Measurements from ENCODE around the gene F10.
"Not testable (repeated sequence)": the region's sequence is repeated elsewhere in the genome, so short reads cannot be mapped to it uniquely, and the experiment has no call there.

F10 gene

GRCh38 chr13:113151745-113152690 is 29.4 kb downstream of the F10 start:
- no peak for FAIRE-seq
- DNase-seq (ENCODE audit: low spot score): no peak

- DNase-seq (ENCODE audit: low spot score): no peak
- no peak for FAIRE-seq
These were observed 30.0 kb downstream of the F10 start for GRCh38 chr13:113152691-113152983.

DNA sequence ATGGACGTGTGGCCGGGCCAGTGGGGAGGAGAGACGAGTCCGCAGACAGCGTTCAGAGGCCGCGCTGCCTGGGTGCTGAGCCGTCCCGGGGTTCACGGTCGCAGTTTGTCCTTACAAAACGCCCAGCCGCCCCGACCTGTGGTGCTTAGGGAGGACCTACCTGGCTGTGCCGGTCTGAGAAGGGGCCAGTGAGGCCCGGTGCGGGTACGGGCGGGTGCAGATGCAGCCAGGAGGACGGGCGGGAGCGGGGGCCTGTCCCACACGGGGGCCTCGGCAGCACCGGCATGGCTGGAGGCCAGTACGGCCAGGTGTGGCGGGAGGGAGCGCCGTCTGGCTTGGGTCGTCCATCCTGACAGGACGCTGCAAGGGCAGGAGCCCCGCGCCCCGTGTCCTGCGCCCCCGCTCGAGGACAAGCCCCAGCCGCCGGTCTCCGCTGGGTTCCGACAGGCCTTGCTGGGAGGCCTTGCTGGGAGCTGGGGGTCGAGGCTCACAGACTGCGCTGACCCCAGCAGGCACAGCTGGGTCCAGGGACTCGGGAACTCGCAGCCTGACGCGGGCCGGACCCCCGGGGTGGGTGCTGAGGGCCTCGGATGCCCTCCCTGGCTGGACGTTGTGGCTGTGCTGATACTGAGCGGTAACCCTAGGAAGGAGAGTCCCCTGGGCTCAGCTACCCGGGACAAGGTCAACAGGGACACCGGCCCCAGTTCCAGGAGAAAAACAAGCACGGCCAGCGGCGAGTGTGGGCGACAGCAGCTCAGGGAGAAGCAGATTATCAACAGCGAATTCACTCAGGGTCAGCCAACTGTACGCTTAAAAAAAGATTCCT is 30.6 kb downstream of the F10 start:
- DNase-seq (ENCODE audit: low spot score) (no peak), FAIRE-seq (no peak)

- DNase-seq (ENCODE audit: low spot score) (no peak), FAIRE-seq (no peak)
These were observed 31.5 kb downstream of the F10 start for GRCh38 chr13:113153810-113154748.

- DNase-seq (ENCODE audit: low spot score) (no peak), FAIRE-seq (no peak)
These were observed 32.6 kb downstream of the F10 start for GRCh38 chr13:113155201-113155600.

DNA sequence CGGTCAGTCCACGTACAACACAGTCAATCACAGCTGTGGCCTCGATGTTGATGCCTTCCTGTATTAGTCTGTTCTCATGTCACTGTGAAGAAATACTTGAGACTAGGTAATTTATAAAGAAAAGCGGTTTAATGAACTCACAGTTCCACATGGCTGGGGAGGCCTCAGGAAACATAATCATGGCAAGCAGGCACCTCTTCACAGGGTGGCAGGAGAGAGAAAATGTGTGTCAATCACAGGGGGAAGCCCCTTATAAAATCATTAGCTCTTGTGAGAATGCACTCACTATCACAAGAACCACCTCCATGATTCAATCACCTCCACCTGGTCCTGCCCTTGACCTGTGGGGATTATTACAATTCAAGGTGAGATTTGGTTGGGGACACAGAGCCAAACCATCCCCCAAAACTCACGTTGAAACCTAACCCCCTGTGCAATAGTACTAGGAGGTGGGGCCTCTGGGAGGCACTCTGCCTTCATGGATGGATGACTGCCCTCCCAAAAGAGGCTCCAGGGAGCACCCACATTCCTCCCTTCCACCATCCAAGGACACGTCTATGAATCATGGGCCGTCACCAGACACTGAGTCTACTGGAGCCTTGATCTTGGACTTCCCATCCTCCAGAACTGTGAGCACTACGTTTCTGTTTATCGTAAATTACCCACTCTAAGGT is 33.5 kb downstream of the F10 start:
- FAIRE-seq (no peak), DNase-seq (ENCODE audit: low spot score) (no peak)

GRCh38 chr13:113157206-113157928 is 34.8 kb downstream of the F10 start:
- FAIRE-seq (no peak), DNase-seq (ENCODE audit: low spot score) (no peak)

- no peak for FAIRE-seq
- no peak for DNase-seq (ENCODE audit: low spot score)
These were observed 35.5 kb downstream of the F10 start, which contains the start of gene PROZ for GRCh38 chr13:113157929-113158747. Gene PROZ, plus strand, starts transcription at chr13:113158648. Its CDS starts 13 bp downstream, at chr13:113158661.

DNA sequence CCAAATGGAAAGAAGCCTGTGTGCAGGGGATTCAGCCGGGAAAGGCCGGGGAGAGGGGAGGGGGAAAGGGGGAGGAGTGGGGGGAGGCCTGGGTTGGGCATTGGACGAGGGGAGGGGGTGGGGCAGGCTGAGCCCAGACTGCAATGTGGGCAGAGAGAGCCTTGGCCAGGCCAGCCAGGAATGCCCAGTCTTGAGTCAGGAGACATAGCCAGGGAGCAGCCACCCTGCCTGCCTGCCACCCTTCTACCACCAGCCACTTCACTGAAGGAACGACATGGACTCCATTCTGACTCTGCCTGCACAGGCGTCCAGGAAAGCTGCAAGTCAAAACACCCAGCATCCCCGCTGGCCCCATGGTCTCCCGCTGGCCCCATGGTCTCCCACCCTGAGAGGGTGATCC is 36.3 kb downstream of the F10 start:
- FAIRE-seq (no peak), DNase-seq (ENCODE audit: low spot score) (no peak)

DNA sequence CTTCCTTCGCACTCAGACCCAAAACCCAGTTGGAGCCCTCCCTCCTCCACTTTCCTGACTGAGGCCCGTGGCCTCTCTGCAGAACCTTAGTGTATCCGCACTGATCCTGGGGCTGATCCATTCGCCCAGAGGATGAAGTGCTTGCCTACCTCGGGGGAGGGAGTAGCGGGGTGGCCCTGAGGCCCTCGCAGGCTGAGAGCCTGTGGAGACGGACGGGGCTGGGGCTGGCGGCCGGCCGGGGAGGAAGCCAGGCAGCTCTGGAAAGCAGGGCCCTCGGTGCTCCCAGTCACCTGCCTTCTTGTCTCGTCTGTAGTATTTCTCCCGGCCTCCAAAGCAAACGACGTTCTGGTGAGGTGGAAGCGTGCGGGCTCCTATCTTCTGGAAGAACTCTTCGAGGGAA is 37.1 kb downstream of the F10 start:
- DNase-seq (ENCODE audit: low spot score): no peak
- FAIRE-seq: no peak

- no peak for FAIRE-seq
These were observed 38.4 kb downstream of the F10 start for GRCh38 chr13:113160983-113161382.

GRCh38 chr13:113161433-113161832 is 38.8 kb downstream of the F10 start:
- no peak for DNase-seq (ENCODE audit: low spot score)
- no peak for FAIRE-seq

More at GRCh38 chr13:113160983-113161382, 38.4 kb downstream of the F10 start:
- DNase-seq (ENCODE audit: low spot score): no peak

- not testable (repeated sequence) for DNase-seq (ENCODE audit: low spot score); FAIRE-seq
These were observed 39.4 kb downstream of the F10 start for GRCh38 chr13:113161975-113162374.

GRCh38 chr13:113162783-113163685 is 40.4 kb downstream of the F10 start:
- no peak for DNase-seq (ENCODE audit: low spot score)
- no peak for FAIRE-seq

- no peak for FAIRE-seq
- no peak for DNase-seq (ENCODE audit: low spot score)
These were observed 41.9 kb downstream of the F10 start for GRCh38 chr13:113164492-113164891.

GRCh38 chr13:113166266-113166665 is 43.7 kb downstream of the F10 start:
- DNase-seq (ENCODE audit: low spot score): no peak
- no peak for FAIRE-seq

GRCh38 chr13:113166681-113167080 is 44.1 kb downstream of the F10 start:
- no peak for FAIRE-seq
- no peak for DNase-seq (ENCODE audit: low spot score)

DNA sequence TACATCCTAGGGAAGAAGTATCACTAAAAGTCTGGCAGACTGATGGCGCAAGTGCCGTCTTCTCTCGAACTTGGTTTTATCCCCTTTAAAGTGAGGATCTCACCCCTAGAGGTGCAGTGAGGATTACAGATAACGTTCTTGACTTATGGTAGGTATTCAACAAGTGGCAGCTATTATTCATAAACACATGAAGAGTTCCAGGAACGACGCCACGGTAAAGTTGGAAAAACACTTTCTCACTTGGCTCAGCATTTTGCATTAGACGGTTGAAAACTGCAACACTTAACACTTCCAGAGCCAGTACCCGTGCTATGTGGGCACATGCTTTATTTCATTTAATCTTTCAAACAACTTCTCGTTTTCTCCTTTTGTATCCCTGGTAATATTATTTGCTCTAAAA is 44.6 kb downstream of the F10 start:
- no peak for FAIRE-seq
- no peak for DNase-seq (ENCODE audit: low spot score)
